Endodermal cell (in vitro differentiated cells): ENCODE data around the gene LRP10. TPM values are rescaled to one million over a fixed set of nuclear protein-coding genes. Genes with fewer than 3 reads are reported as not detected.

Experiments
- DNase-seq: peaks from one replicate; pipeline ENCODE4 v3.0.0-alpha.2; 2017
- H3K27ac ChIP-seq: 2 replicates; pipeline ENCODE4 v1.5.1; 2013; ENCODE audit warnings: mild to moderate bottlenecking, low read depth, low read length, moderate library complexity
- H3K27me3 ChIP-seq: 2 replicates; pipeline ENCODE4 v1.6.1; 2013; ENCODE audit warnings: mild to moderate bottlenecking, low read length, moderate library complexity; ENCODE audit not compliant: insufficient read depth, control insufficient read depth, poor library complexity, severe bottlenecking
- H3K36me3 ChIP-seq: 2 replicates; pipeline ENCODE4 v1.7.0; 2013; ENCODE audit warnings: mild to moderate bottlenecking, low read length, moderate library complexity; ENCODE audit not compliant: control insufficient read depth, insufficient read depth
- H3K4me1 ChIP-seq: one replicate; pipeline ENCODE4 v1.7.0; 2013; ENCODE audit warnings: low read length; ENCODE audit not compliant: control insufficient read depth, insufficient read depth
- H3K4me3 ChIP-seq: 2 replicates; pipeline ENCODE4 v1.5.1; 2013; ENCODE audit warnings: mild to moderate bottlenecking, low read length, moderate library complexity
- H3K9ac ChIP-seq: 2 replicates; pipeline ENCODE4 v1.6.1; 2013; ENCODE audit warnings: mild to moderate bottlenecking, low read length, moderate library complexity; ENCODE audit not compliant: poor library complexity, severe bottlenecking; ENCODE audit errors: extremely low read depth
- H3K9me3 ChIP-seq: 2 replicates; pipeline ENCODE4 v1.6.1; 2013; ENCODE audit warnings: mild to moderate bottlenecking, low read length, moderate library complexity; ENCODE audit not compliant: control insufficient read depth
- H3K27ac Mint-ChIP-seq: 2 replicates; pipeline ENCODE4 v1.8.0; 2020; ENCODE audit warnings: mixed read lengths
- H3K27me3 Mint-ChIP-seq: 2 replicates; pipeline ENCODE4 v1.8.0; 2021; ENCODE audit warnings: mild to moderate bottlenecking, mixed read lengths; ENCODE audit not compliant: insufficient read depth
- H3K36me3 Mint-ChIP-seq: 2 replicates; pipeline ENCODE4 v1.8.0; 2020; ENCODE audit warnings: low read depth, mixed read lengths
- H3K4me1 Mint-ChIP-seq: 2 replicates; pipeline ENCODE4 v1.8.0; 2020; ENCODE audit warnings: mixed read lengths
- H3K4me3 Mint-ChIP-seq: 2 replicates; pipeline ENCODE4 v1.8.0; 2020; ENCODE audit warnings: mild to moderate bottlenecking, moderate library complexity, mixed read lengths
- H3K9me3 Mint-ChIP-seq: 2 replicates; pipeline ENCODE4 v1.8.0; 2020; ENCODE audit warnings: mild to moderate bottlenecking, mixed read lengths
- CTCF ChIP-seq: fragments of 200-600 bp; sonication (generic); conservative IDR thresholded peaks from 2 replicates; pipeline ENCODE4 v1.5.0; 2021; ENCODE audit warnings: antibody characterized with exemption, mild to moderate bottlenecking
- WGBS, 2 experiments: methylation state at CpG; one replicate each; pipeline versions ENCODE4 v1.1.5 to v1.1.7; 2013; ENCODE audit warnings: missing lambda C conversion rate in 2 of 2, mixed read lengths in 1 of 2; ENCODE audit not compliant: insufficient coverage in 1 of 2, insufficient read length in 1 of 2; 5-methylcytosine and 5-hydroxymethylcytosine counted together
- total RNA-seq, 2 donors: library from RNA; stranded (reverse); fragmentation: NEBNext Ultra II Directional in 1 of 2; extraction: Animal tissue kit (Norgen Biotek cat#: 25700) in 1 of 2; gene quantifications; 2 replicates in 1 of 2; 3 replicates in 1 of 2; pipeline ENCODE4 v1.2.1, GENCODE V29; 2021

LRP10 gene
- total RNA-seq, 2 donors from 2014 or later: 28.9 to 41.5 TPM

DNA sequence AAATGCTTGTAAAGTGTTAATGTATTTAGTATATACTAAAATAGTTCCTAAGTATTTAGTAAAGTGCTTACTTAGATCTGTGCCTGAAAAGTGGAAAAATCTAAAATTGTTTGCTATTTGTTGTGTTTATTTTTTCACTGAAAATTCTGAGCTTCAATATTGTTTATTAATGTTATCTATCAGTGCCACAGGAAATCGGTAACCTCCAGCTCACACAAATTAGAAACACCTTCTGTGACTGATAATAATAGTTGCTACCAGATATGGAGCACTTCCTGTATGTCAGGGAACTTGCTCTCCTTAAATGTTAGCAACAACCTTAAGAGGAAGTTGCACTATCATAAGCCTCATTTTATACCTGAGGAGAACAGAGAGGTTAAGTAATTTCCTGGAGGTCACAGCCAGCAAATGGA lies 723 bp upstream of the LRP10 start:
- TF ChIP-seq CTCF: no peak
- no peak for DNase-seq
- peaks cover 21% of the 10 kb centered on the region for H3K36me3 ChIP-seq
- peak overlapping the region; percentile 84 for H3K9ac ChIP-seq
- peak overlapping the region; percentile 83 for H3K27ac ChIP-seq
- peaks cover 12% of the 10 kb centered on the region for H3K4me1 Mint-ChIP-seq
- H3K4me3 ChIP-seq: peak overlapping the region; percentile 82
- H3K9me3 Mint-ChIP-seq: no peaks in the 10 kb centered on the region
- H3K27ac Mint-ChIP-seq: peak overlapping the region; percentile 99
- H3K9me3 ChIP-seq: no peaks in the 10 kb centered on the region
- no peaks in the 10 kb centered on the region for H3K27me3 Mint-ChIP-seq
- H3K4me1 ChIP-seq: peaks cover 2% of the 10 kb centered on the region
- H3K36me3 Mint-ChIP-seq: peaks cover 15% of the 10 kb centered on the region
- WGBS, 2 experiments: 43% methylated on average over 1 of the region's 1 CpG; no CpG with 5 or more reads in 1 of the 2 experiments
- no peaks in the 10 kb centered on the region for H3K27me3 ChIP-seq
- peak overlapping the region; percentile 74 for H3K4me3 Mint-ChIP-seq

- Mint-ChIP-seq H3K36me3 (peaks cover 20% of the 10 kb centered on the region), H3K27me3 (no peaks in the 10 kb centered on the region), H3K4me1 (peaks cover 12% of the 10 kb centered on the region), H3K9me3 (no peaks in the 10 kb centered on the region), H3K4me3 (peak overlapping the region; percentile 74), H3K27ac (peak overlapping the region; percentile 59)
- peak; percentile 97 for TF ChIP-seq CTCF
- Histone ChIP-seq H3K9me3 (no peaks in the 10 kb centered on the region), H3K4me3 (peak overlapping the region; percentile 82), H3K9ac (peak overlapping the region; percentile 84), H3K27ac (peak overlapping the region; percentile 44), H3K36me3 (peaks cover 32% of the 10 kb centered on the region), H3K27me3 (no peaks in the 10 kb centered on the region), H3K4me1 (peaks cover 2% of the 10 kb centered on the region)
- peak; percentile 97 for DNase-seq
- WGBS, 2 experiments: 0 to 1% methylated on average over 24 to 45 of the region's 45 CpGs
Measured at GRCh38 chr14:22872033-22872832, 693 bp downstream of the LRP10 start.

DNA sequence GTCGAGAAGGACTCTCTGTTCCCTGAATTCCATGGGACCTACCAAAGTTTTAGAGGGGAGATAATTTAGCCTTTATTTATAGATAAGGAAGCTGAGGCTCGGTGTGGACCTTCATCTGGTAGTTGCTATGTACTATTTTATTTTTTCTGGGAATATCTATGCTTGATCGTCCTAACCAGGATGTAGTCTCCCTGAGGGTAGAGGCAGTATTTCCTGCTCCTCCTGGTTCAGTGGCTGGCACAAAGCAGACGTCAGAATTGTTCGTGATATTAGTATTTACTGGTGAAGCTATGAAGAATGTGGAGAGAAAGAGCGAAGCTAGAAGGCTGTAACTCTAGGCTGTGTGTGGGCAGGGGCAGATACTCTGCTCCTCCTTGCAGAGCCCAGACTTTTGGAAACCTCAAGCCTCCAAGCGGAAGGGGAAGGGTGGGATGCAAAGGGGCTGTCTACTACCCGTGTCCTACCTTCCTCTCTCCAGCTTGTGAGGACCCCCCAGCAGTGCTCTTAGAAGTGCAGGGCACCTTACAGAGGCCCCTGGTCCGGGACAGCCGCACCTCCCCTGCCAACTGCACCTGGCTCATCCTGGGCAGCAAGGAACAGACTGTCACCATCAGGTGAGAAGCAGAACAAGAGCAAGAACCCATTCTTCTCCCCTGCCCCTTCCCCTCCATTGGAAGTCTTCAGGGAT lies 1.4 kb downstream of the LRP10 start:
- no peak overlapping the region for H3K27ac ChIP-seq
- WGBS, 2 experiments: 43 to 69% methylated on average over 3 to 10 of the region's 10 CpGs
- peaks cover 2% of the 10 kb centered on the region for H3K4me1 ChIP-seq
- peaks cover 32% of the 10 kb centered on the region for H3K36me3 ChIP-seq
- no peak for DNase-seq
- Mint-ChIP-seq H3K27me3 (peaks cover 1% of the 10 kb centered on the region), H3K4me1 (peaks cover 12% of the 10 kb centered on the region), H3K27ac (peak overlapping the region; percentile 59), H3K36me3 (peaks cover 25% of the 10 kb centered on the region), H3K9me3 (no peaks in the 10 kb centered on the region), H3K4me3 (peak overlapping the region; percentile 74)
- no peaks in the 10 kb centered on the region for H3K9me3 ChIP-seq
- peak overlapping the region; percentile 82 for H3K4me3 ChIP-seq
- no peak for TF ChIP-seq CTCF
- H3K9ac ChIP-seq: peak overlapping the region; percentile 84
- no peaks in the 10 kb centered on the region for H3K27me3 ChIP-seq
